D341Med (cell line): ENCODE measurements around the gene CEP350.
"Not testable (repeated sequence)": the region's sequence is repeated elsewhere in the genome, so short reads cannot be mapped to it uniquely, and the experiment has no call there.

Experiments
- DNase-seq: peaks from one replicate; pipeline ENCODE4 v3.0.0; 2012; ENCODE audit warnings: low spot score

Gene CEP350

GRCh38 chr1:179939941-179940340, 14.7 kb upstream of the CEP350 start:
- no peak for DNase-seq

- DNase-seq = peak; percentile 47
Observed at GRCh38 chr1:179941454-179941853, 13.2 kb upstream of the CEP350 start.

GRCh38 chr1:179950651-179951050, 4.0 kb upstream of the CEP350 start:
- no peak for DNase-seq

- DNase-seq = no peak
Observed at GRCh38 chr1:179951383-179952144, 3.0 kb upstream of the CEP350 start.

GRCh38 chr1:179952186-179952585, 2.4 kb upstream of the CEP350 start:
- no peak for DNase-seq

GRCh38 chr1:179953974-179954492, 577 bp upstream of the CEP350 start:
- peak; percentile 58 for DNase-seq

- DNase-seq = no peak
Observed at GRCh38 chr1:179955287-179955680, 674 bp downstream of the CEP350 start.

- no peak for DNase-seq
Observed at GRCh38 chr1:179955731-179956130, 1.1 kb downstream of the CEP350 start.

- DNase-seq = no peak
Observed at GRCh38 chr1:179958359-179958758, 3.7 kb downstream of the CEP350 start.

- DNase-seq = not testable (repeated sequence)
Observed at GRCh38 chr1:179962168-179962567, 7.6 kb downstream of the CEP350 start.

- DNase-seq = no peak
Observed at GRCh38 chr1:179966551-179966950, 11.9 kb downstream of the CEP350 start.

GRCh38 chr1:179968284-179968993, 13.8 kb downstream of the CEP350 start:
- DNase-seq = no peak

GRCh38 chr1:179968994-179969919, 14.6 kb downstream of the CEP350 start:
- DNase-seq = no peak

GRCh38 chr1:179969962-179970361, 15.4 kb downstream of the CEP350 start:
- no peak for DNase-seq

GRCh38 chr1:179971563-179972496, 17.2 kb downstream of the CEP350 start:
- DNase-seq = no peak

- DNase-seq = no peak
Observed at GRCh38 chr1:179973198-179974110, 18.8 kb downstream of the CEP350 start.

- DNase-seq = peak; percentile 30
Observed at GRCh38 chr1:179976970-179977651, 22.5 kb downstream of the CEP350 start.

GRCh38 chr1:179978199-179979079, 23.8 kb downstream of the CEP350 start:
- DNase-seq = no peak
